ENCODE measurements around the gene LAYN.

Gene LAYN

GRCh38 chr11:111540114-111540936 lies at the start of gene LAYN:
LAYN (plus strand) TSS chr11:111540720; CDS start chr11:111540844, 124 bp downstream.
- no peaks in the 10 kb centered on the region for H3K36me3 Mint-ChIP-seq
- H3K4me1 Mint-ChIP-seq: peaks cover 27% of the 10 kb centered on the region
- no peaks in the 10 kb centered on the region for H3K9me3 Mint-ChIP-seq
- peaks cover 59% of the 10 kb centered on the region for H3K27me3 Mint-ChIP-seq
- H3K4me3 Mint-ChIP-seq: peak within 1 kb of the TSS; percentile 74
- no peak within 1 kb of the TSS for H3K27ac Mint-ChIP-seq

- no peaks in the 10 kb centered on the region for H3K9me3 Mint-ChIP-seq
- no peak overlapping the region for H3K4me3 Mint-ChIP-seq
- no peak overlapping the region for H3K27ac Mint-ChIP-seq
- no peaks in the 10 kb centered on the region for H3K36me3 Mint-ChIP-seq
- peaks cover 9% of the 10 kb centered on the region for H3K27me3 Mint-ChIP-seq
- H3K4me1 Mint-ChIP-seq: no peaks in the 10 kb centered on the region
Observed at GRCh38 chr11:111494040-111494439, 46.5 kb upstream of the LAYN start.

GRCh38 chr11:111499483-111499882 lies 41.0 kb upstream of the LAYN start:
- Mint-ChIP-seq H3K9me3 (no peaks in the 10 kb centered on the region), H3K27me3 (peaks cover 20% of the 10 kb centered on the region), H3K27ac (no peak overlapping the region), H3K4me1 (no peaks in the 10 kb centered on the region), H3K36me3 (no peaks in the 10 kb centered on the region), H3K4me3 (no peak overlapping the region)

GRCh38 chr11:111500481-111500880 lies 40.0 kb upstream of the LAYN start:
- H3K4me1 Mint-ChIP-seq: no peaks in the 10 kb centered on the region
- no peaks in the 10 kb centered on the region for H3K9me3 Mint-ChIP-seq
- H3K27ac Mint-ChIP-seq: no peak overlapping the region
- no peak overlapping the region for H3K4me3 Mint-ChIP-seq
- peaks cover 21% of the 10 kb centered on the region for H3K27me3 Mint-ChIP-seq
- H3K36me3 Mint-ChIP-seq: no peaks in the 10 kb centered on the region

- Mint-ChIP-seq H3K4me3 (no peak overlapping the region), H3K36me3 (no peaks in the 10 kb centered on the region), H3K27me3 (peaks cover 27% of the 10 kb centered on the region), H3K9me3 (no peaks in the 10 kb centered on the region), H3K27ac (no peak overlapping the region), H3K4me1 (no peaks in the 10 kb centered on the region)
Observed at GRCh38 chr11:111502611-111503010, 37.9 kb upstream of the LAYN start.

- no peak overlapping the region for H3K4me3 Mint-ChIP-seq
- peaks cover 3% of the 10 kb centered on the region for H3K36me3 Mint-ChIP-seq
- H3K4me1 Mint-ChIP-seq: peaks cover 3% of the 10 kb centered on the region
- no peaks in the 10 kb centered on the region for H3K9me3 Mint-ChIP-seq
- peaks cover 44% of the 10 kb centered on the region for H3K27me3 Mint-ChIP-seq
- no peak overlapping the region for H3K27ac Mint-ChIP-seq
Observed at GRCh38 chr11:111510311-111510710, 30.2 kb upstream of the LAYN start.

GRCh38 chr11:111512296-111513239 lies 28.0 kb upstream of the LAYN start, which contains the start of gene BTG4:
BTG4 (minus strand) TSS chr11:111512386; CDS start chr11:111498776, 13,610 bp downstream.
- peak within 1 kb of the TSS; percentile 62 for H3K4me3 Mint-ChIP-seq
- peaks cover 3% of the 10 kb centered on the region for H3K4me1 Mint-ChIP-seq
- H3K36me3 Mint-ChIP-seq: peaks cover 3% of the 10 kb centered on the region
- no peaks in the 10 kb centered on the region for H3K9me3 Mint-ChIP-seq
- peaks cover 38% of the 10 kb centered on the region for H3K27me3 Mint-ChIP-seq
- H3K27ac Mint-ChIP-seq: no peak within 1 kb of the TSS

- Mint-ChIP-seq H3K4me1 (peaks cover 3% of the 10 kb centered on the region), H3K27me3 (peaks cover 34% of the 10 kb centered on the region), H3K9me3 (no peaks in the 10 kb centered on the region), H3K4me3 (peak overlapping the region; percentile 57), H3K36me3 (peaks cover 5% of the 10 kb centered on the region), H3K27ac (no peak overlapping the region)
Observed at GRCh38 chr11:111513240-111513605, 27.3 kb upstream of the LAYN start.

- Mint-ChIP-seq H3K27me3 (peaks cover 34% of the 10 kb centered on the region), H3K4me3 (peak within 1 kb of the TSS; percentile 39), H3K27ac (no peak within 1 kb of the TSS), H3K36me3 (peaks cover 5% of the 10 kb centered on the region), H3K9me3 (no peaks in the 10 kb centered on the region), H3K4me1 (peaks cover 3% of the 10 kb centered on the region)
Observed at GRCh38 chr11:111514216-111515031, 26.1 kb upstream of the LAYN start, which contains the start of gene HOATZ. HOATZ (plus strand) TSS chr11:111514778; CDS start chr11:111514785, 7 bp downstream.

GRCh38 chr11:111515591-111515990 lies 24.9 kb upstream of the LAYN start:
- H3K36me3 Mint-ChIP-seq: peaks cover 2% of the 10 kb centered on the region
- peaks cover 3% of the 10 kb centered on the region for H3K4me1 Mint-ChIP-seq
- no peak overlapping the region for H3K4me3 Mint-ChIP-seq
- no peaks in the 10 kb centered on the region for H3K9me3 Mint-ChIP-seq
- no peak overlapping the region for H3K27ac Mint-ChIP-seq
- peaks cover 29% of the 10 kb centered on the region for H3K27me3 Mint-ChIP-seq

GRCh38 chr11:111518668-111519067 lies 21.9 kb upstream of the LAYN start:
- Mint-ChIP-seq H3K9me3 (no peaks in the 10 kb centered on the region), H3K4me1 (peaks cover 5% of the 10 kb centered on the region), H3K27me3 (peaks cover 14% of the 10 kb centered on the region), H3K27ac (no peak overlapping the region), H3K36me3 (peaks cover 2% of the 10 kb centered on the region), H3K4me3 (no peak overlapping the region)

- peaks cover 5% of the 10 kb centered on the region for H3K4me1 Mint-ChIP-seq
- H3K27me3 Mint-ChIP-seq: peaks cover 2% of the 10 kb centered on the region
- H3K27ac Mint-ChIP-seq: no peak overlapping the region
- H3K4me3 Mint-ChIP-seq: no peak overlapping the region
- no peaks in the 10 kb centered on the region for H3K9me3 Mint-ChIP-seq
- peaks cover 2% of the 10 kb centered on the region for H3K36me3 Mint-ChIP-seq
Observed at GRCh38 chr11:111520560-111520959, 20.0 kb upstream of the LAYN start.

- Mint-ChIP-seq H3K9me3 (no peaks in the 10 kb centered on the region), H3K27me3 (peaks cover 2% of the 10 kb centered on the region), H3K4me3 (no peak overlapping the region), H3K4me1 (peaks cover 11% of the 10 kb centered on the region), H3K27ac (peak overlapping the region; percentile 24), H3K36me3 (peaks cover 2% of the 10 kb centered on the region)
Observed at GRCh38 chr11:111521135-111521534, 19.4 kb upstream of the LAYN start.

- Mint-ChIP-seq H3K27ac (no peak overlapping the region), H3K27me3 (peaks cover 2% of the 10 kb centered on the region), H3K36me3 (peaks cover 2% of the 10 kb centered on the region), H3K4me1 (peaks cover 18% of the 10 kb centered on the region), H3K4me3 (no peak overlapping the region), H3K9me3 (no peaks in the 10 kb centered on the region)
Observed at GRCh38 chr11:111522426-111522825, 18.1 kb upstream of the LAYN start.

GRCh38 chr11:111523343-111523742 lies 17.2 kb upstream of the LAYN start:
- Mint-ChIP-seq H3K27ac (no peak overlapping the region), H3K36me3 (no peaks in the 10 kb centered on the region), H3K4me1 (peaks cover 24% of the 10 kb centered on the region), H3K4me3 (no peak overlapping the region), H3K27me3 (no peaks in the 10 kb centered on the region), H3K9me3 (no peaks in the 10 kb centered on the region)
